Activated T-cell treated with anti-CD3 and anti-CD28 coated beads, Interleukin-2, amount 50 U/mL, for 72 hours (primary cell): ENCODE measurements around the gene SYPL1. TPM values are rescaled to one million over a fixed set of nuclear protein-coding genes. Genes with fewer than 3 reads are reported as not detected.

Experiments used
- ATAC-seq, 2 donors: fragments of 150-1000 bp; cut with Tn5 transposase; replicated peaks in 1 of 2; 2 replicates each; pipeline ENCODE4 v1.10.0; 2021; ENCODE audit warnings: moderate library complexity in 2 of 2, mild to moderate bottlenecking in 1 of 2
- DNase-seq, 2 donors: peaks; one replicate each; pipeline ENCODE4 v3.0.0; 2021 to 2022; ENCODE audit warnings: mixed read lengths in 1 of 2
- H3K27ac Mint-ChIP-seq: one replicate; pipeline ENCODE4 v1.8.0; 2022; ENCODE audit warnings: mild to moderate bottlenecking, moderate library complexity, mixed read lengths
- H3K27me3 Mint-ChIP-seq: one replicate; pipeline ENCODE4 v1.8.0; 2022; ENCODE audit warnings: low read depth, mixed read lengths
- H3K36me3 Mint-ChIP-seq, 2 donors: one replicate each; pipeline ENCODE4 v1.8.0; 2022; ENCODE audit warnings: mixed read lengths in 2 of 2, mild to moderate bottlenecking in 1 of 2; ENCODE audit not compliant: insufficient read depth in 2 of 2
- H3K4me1 Mint-ChIP-seq: one replicate; pipeline ENCODE4 v1.8.0; 2022; ENCODE audit warnings: low read depth, mixed read lengths
- H3K4me3 Mint-ChIP-seq, 2 donors: one replicate each; pipeline ENCODE4 v1.8.0; 2022; ENCODE audit warnings: mild to moderate bottlenecking in 2 of 2, mixed read lengths in 2 of 2, moderate library complexity in 2 of 2
- H3K9me3 Mint-ChIP-seq, 2 donors: one replicate each; pipeline ENCODE4 v1.8.0; 2022; ENCODE audit warnings: mixed read lengths in 2 of 2
- total RNA-seq, 2 donors: library from RNA; stranded (reverse); gene quantifications; one replicate each; pipeline ENCODE4 v1.2.3, GENCODE V29; 2022

SYPL1 gene
- total RNA-seq, 2 donors from 2014 or later: 29.6 to 32.0 TPM

GRCh38 chr7:106065575-106066500 is 46.3 kb downstream of the SYPL1 start:
- Mint-ChIP-seq H3K9me3 (no peaks in the 10 kb centered on the region), H3K36me3 (no peaks in the 10 kb centered on the region), H3K4me3 (no peak overlapping the region), H3K4me1 (peaks cover 30% of the 10 kb centered on the region), H3K27me3 (no peaks in the 10 kb centered on the region), H3K27ac (no peak overlapping the region)
- DNase-seq (no peak), ATAC-seq (no peak)

- no peak for DNase-seq
- Mint-ChIP-seq H3K4me3 (no peak overlapping the region), H3K27ac (no peak overlapping the region), H3K27me3 (no peaks in the 10 kb centered on the region), H3K4me1 (peaks cover 25% of the 10 kb centered on the region), H3K9me3 (no peaks in the 10 kb centered on the region), H3K36me3 (no peaks in the 10 kb centered on the region)
- no peak for ATAC-seq
Observed at GRCh38 chr7:106064771-106065574, 47.1 kb downstream of the SYPL1 start.

GRCh38 chr7:106064316-106064715 is 47.8 kb downstream of the SYPL1 start:
- no peak for ATAC-seq
- H3K4me1 Mint-ChIP-seq: peaks cover 19% of the 10 kb centered on the region

GRCh38 chr7:106063692-106064091 is 48.4 kb downstream of the SYPL1 start:
- DNase-seq (no peak), ATAC-seq (no peak)
- no peak overlapping the region for H3K4me3 Mint-ChIP-seq
- H3K27ac Mint-ChIP-seq: no peak overlapping the region
- H3K27me3 Mint-ChIP-seq: no peaks in the 10 kb centered on the region
- H3K36me3 Mint-ChIP-seq: no peaks in the 10 kb centered on the region
- H3K9me3 Mint-ChIP-seq: no peaks in the 10 kb centered on the region
- peaks cover 18% of the 10 kb centered on the region for H3K4me1 Mint-ChIP-seq

More at GRCh38 chr7:106064316-106064715, 47.8 kb downstream of the SYPL1 start:
- Mint-ChIP-seq H3K9me3 (no peaks in the 10 kb centered on the region), H3K27me3 (no peaks in the 10 kb centered on the region), H3K27ac (no peak overlapping the region), H3K36me3 (no peaks in the 10 kb centered on the region), H3K4me3 (no peak overlapping the region)
- DNase-seq: no peak

GRCh38 chr7:106063024-106063423 is 49.1 kb downstream of the SYPL1 start:
- H3K4me1 Mint-ChIP-seq: peaks cover 22% of the 10 kb centered on the region
- DNase-seq: no peak
- no peak overlapping the region for H3K27ac Mint-ChIP-seq
- H3K27me3 Mint-ChIP-seq: no peaks in the 10 kb centered on the region
- no peaks in the 10 kb centered on the region for H3K36me3 Mint-ChIP-seq
- H3K4me3 Mint-ChIP-seq: no peak overlapping the region
- no peaks in the 10 kb centered on the region for H3K9me3 Mint-ChIP-seq
- ATAC-seq: peak in 1 of 2 donors; percentile 16

- Mint-ChIP-seq H3K4me3 (no peak overlapping the region), H3K4me1 (peaks cover 27% of the 10 kb centered on the region), H3K9me3 (no peaks in the 10 kb centered on the region), H3K27me3 (no peaks in the 10 kb centered on the region), H3K27ac (no peak overlapping the region), H3K36me3 (no peaks in the 10 kb centered on the region)
- no peak for DNase-seq
- ATAC-seq: peak; percentile 39 to 42
Observed at GRCh38 chr7:106062521-106062931, 49.6 kb downstream of the SYPL1 start.

- Mint-ChIP-seq H3K4me3 (no peak overlapping the region), H3K27me3 (no peaks in the 10 kb centered on the region), H3K27ac (no peak overlapping the region), H3K9me3 (no peaks in the 10 kb centered on the region), H3K36me3 (no peaks in the 10 kb centered on the region), H3K4me1 (peaks cover 33% of the 10 kb centered on the region)
- DNase-seq (no peak), ATAC-seq (peak; percentile 32 to 48)
Observed at GRCh38 chr7:106062006-106062405, 50.1 kb downstream of the SYPL1 start.

- Mint-ChIP-seq H3K4me1 (peaks cover 37% of the 10 kb centered on the region), H3K4me3 (no peak overlapping the region), H3K27me3 (no peaks in the 10 kb centered on the region), H3K36me3 (no peaks in the 10 kb centered on the region), H3K27ac (no peak overlapping the region), H3K9me3 (no peaks in the 10 kb centered on the region)
- DNase-seq: no peak
- ATAC-seq: no peak
Observed at GRCh38 chr7:106061301-106061979, 50.7 kb downstream of the SYPL1 start.

GRCh38 chr7:106060394-106060920 is 51.7 kb downstream of the SYPL1 start:
- DNase-seq (no peak), ATAC-seq (no peak)
- Mint-ChIP-seq H3K27me3 (no peaks in the 10 kb centered on the region), H3K4me1 (peaks cover 37% of the 10 kb centered on the region), H3K4me3 (no peak overlapping the region), H3K9me3 (no peaks in the 10 kb centered on the region), H3K27ac (no peak overlapping the region), H3K36me3 (no peaks in the 10 kb centered on the region)

- Mint-ChIP-seq H3K4me3 (no peak overlapping the region), H3K27ac (no peak overlapping the region), H3K36me3 (no peaks in the 10 kb centered on the region), H3K9me3 (no peaks in the 10 kb centered on the region), H3K4me1 (peaks cover 37% of the 10 kb centered on the region), H3K27me3 (no peaks in the 10 kb centered on the region)
- no peak for ATAC-seq
- DNase-seq: no peak
Observed at GRCh38 chr7:106059556-106059955, 52.6 kb downstream of the SYPL1 start.

- H3K4me1 Mint-ChIP-seq: peaks cover 37% of the 10 kb centered on the region
- no peaks in the 10 kb centered on the region for H3K9me3 Mint-ChIP-seq
- DNase-seq (no peak), ATAC-seq (no peak)
- H3K4me3 Mint-ChIP-seq: no peak overlapping the region
- no peak overlapping the region for H3K27ac Mint-ChIP-seq
- no peaks in the 10 kb centered on the region for H3K36me3 Mint-ChIP-seq
- H3K27me3 Mint-ChIP-seq: no peaks in the 10 kb centered on the region
Observed at GRCh38 chr7:106058928-106059324, 53.2 kb downstream of the SYPL1 start.

GRCh38 chr7:106057962-106058927 is 53.9 kb downstream of the SYPL1 start:
- DNase-seq (peak in 1 of 2 donors; percentile 31), ATAC-seq (no peak)
- peaks cover 33% of the 10 kb centered on the region for H3K4me1 Mint-ChIP-seq
- H3K9me3 Mint-ChIP-seq: no peaks in the 10 kb centered on the region
- H3K4me3 Mint-ChIP-seq: peak overlapping the region in 1 of 2 donors; percentile 27
- H3K36me3 Mint-ChIP-seq: no peaks in the 10 kb centered on the region
- no peak overlapping the region for H3K27ac Mint-ChIP-seq
- H3K27me3 Mint-ChIP-seq: no peaks in the 10 kb centered on the region
